Activated CD4-positive, alpha-beta memory T cell treated with anti-CD3 and anti-CD28 coated beads for 36 hours (primary cell): ENCODE results near the gene TNC. TPM values are rescaled to one million over a fixed set of nuclear protein-coding genes. Genes with fewer than 3 reads are reported as not detected.

Experiments
- CTCF ChIA-PET: fragments of 350-600 bp; sonication (Branson Sonifier 250); formaldehyde crosslinking; loops from one replicate; lab custom pipeline; 2021; ENCODE audit warnings: antibody characterized with exemption, inconsistent platforms; lab: Charles Lee
- POLR2A ChIA-PET: fragments of 350-600 bp; sonication (Branson Sonifier 250); formaldehyde crosslinking; loops from one replicate; lab custom pipeline; 2021; ENCODE audit warnings: antibody characterized with exemption; lab: Charles Lee
- DNase-seq: peaks from one replicate; pipeline ENCODE4 v3.0.0-alpha.2; 2020
- H3K27ac Mint-ChIP-seq: one replicate; pipeline ENCODE4 v1.8.0; 2021; ENCODE audit warnings: mixed read lengths
- H3K27me3 Mint-ChIP-seq: one replicate; pipeline ENCODE4 v1.8.0; 2021; ENCODE audit warnings: mixed read lengths
- H3K36me3 Mint-ChIP-seq: one replicate; pipeline ENCODE4 v1.8.0; 2021; ENCODE audit warnings: mixed read lengths
- H3K4me1 Mint-ChIP-seq: one replicate; pipeline ENCODE4 v1.8.0; 2021; ENCODE audit warnings: low read depth, mixed read lengths
- H3K4me3 Mint-ChIP-seq: one replicate; pipeline ENCODE4 v1.8.0; 2021; ENCODE audit warnings: mild to moderate bottlenecking, mixed read lengths
- H3K9me3 Mint-ChIP-seq: one replicate; pipeline ENCODE4 v1.8.0; 2021; ENCODE audit warnings: mixed read lengths
- intact Hi-C: fragments of 100-400 bp; cut with micrococcal nuclease; formaldehyde crosslinking; loops from one replicate; pipeline ENCODE4 v1.15.1; 2023
- total RNA-seq, 2 experiments: library from RNA; stranded (reverse); gene quantifications; one replicate each; pipeline ENCODE4 v1.2.3, GENCODE V29; 2021

The TNC gene
- total RNA-seq, 2 experiments from 2014 or later, result 0.52 to 1.2 TPM

- POLR2A ChIA-PET, result no interaction called here
- no peak for DNase-seq
- intact Hi-C loops, result no loop called here
- Mint-ChIP-seq H3K9me3 (no peaks in the 10 kb centered on the region), H3K36me3 (no peaks in the 10 kb centered on the region), H3K4me3 (no peak overlapping the region), H3K4me1 (no peaks in the 10 kb centered on the region), H3K27me3 (no peaks in the 10 kb centered on the region), H3K27ac (no peak overlapping the region)
- CTCF ChIA-PET, result interaction anchor here (0.6 kb wide), 1 partner anchor 498 kb away, joined by 3 read pairs; no protein-coding TSS in a partner anchor
Observed at GRCh38 chr9:115086886-115087285, 31.1 kb downstream of the TNC start.

- no peaks in the 10 kb centered on the region for H3K9me3 Mint-ChIP-seq
- no peaks in the 10 kb centered on the region for H3K36me3 Mint-ChIP-seq
- no peak overlapping the region for H3K4me3 Mint-ChIP-seq
- no peak for DNase-seq
- no peak overlapping the region for H3K27ac Mint-ChIP-seq
- no peaks in the 10 kb centered on the region for H3K27me3 Mint-ChIP-seq
- ChIA-PET POLR2A (no interaction called here), CTCF (interaction anchor here (0.6 kb wide), 1 partner anchor 499 kb away, joined by 3 read pairs; no protein-coding TSS in a partner anchor)
- intact Hi-C loops, result no loop called here
- no peaks in the 10 kb centered on the region for H3K4me1 Mint-ChIP-seq
Observed at GRCh38 chr9:115086461-115086860, 31.5 kb downstream of the TNC start.

- DNase-seq, result no peak
- Mint-ChIP-seq H3K4me1 (no peaks in the 10 kb centered on the region), H3K9me3 (no peaks in the 10 kb centered on the region), H3K4me3 (no peak overlapping the region), H3K36me3 (no peaks in the 10 kb centered on the region), H3K27me3 (no peaks in the 10 kb centered on the region), H3K27ac (no peak overlapping the region)
- intact Hi-C loops, result no loop called here
- ChIA-PET POLR2A (no interaction called here), CTCF (no interaction called here)
Observed at GRCh38 chr9:115085773-115086377, 32.1 kb downstream of the TNC start.

- ChIA-PET POLR2A (no interaction called here), CTCF (no interaction called here)
- Mint-ChIP-seq H3K4me1 (no peaks in the 10 kb centered on the region), H3K36me3 (no peaks in the 10 kb centered on the region), H3K9me3 (no peaks in the 10 kb centered on the region), H3K27me3 (no peaks in the 10 kb centered on the region), H3K4me3 (no peak overlapping the region), H3K27ac (no peak overlapping the region)
- no peak for DNase-seq
- intact Hi-C loops, result no loop called here
Observed at GRCh38 chr9:115084709-115085108, 33.2 kb downstream of the TNC start.

GRCh38 chr9:115084157-115084556 lies 33.8 kb downstream of the TNC start:
- Mint-ChIP-seq H3K4me1 (no peaks in the 10 kb centered on the region), H3K36me3 (no peaks in the 10 kb centered on the region), H3K27ac (no peak overlapping the region), H3K27me3 (no peaks in the 10 kb centered on the region), H3K9me3 (no peaks in the 10 kb centered on the region), H3K4me3 (no peak overlapping the region)
- CTCF ChIA-PET, result no interaction called here
- intact Hi-C loops, result no loop called here
- DNase-seq, result no peak
- POLR2A ChIA-PET, result no interaction called here

GRCh38 chr9:115080242-115080641 lies 37.7 kb downstream of the TNC start:
- ChIA-PET CTCF (no interaction called here), POLR2A (no interaction called here)
- intact Hi-C loops, result no loop called here
- Mint-ChIP-seq H3K4me1 (no peaks in the 10 kb centered on the region), H3K9me3 (no peaks in the 10 kb centered on the region), H3K27me3 (peaks cover 4% of the 10 kb centered on the region), H3K27ac (no peak overlapping the region), H3K4me3 (no peak overlapping the region), H3K36me3 (no peaks in the 10 kb centered on the region)
- no peak for DNase-seq

- CTCF ChIA-PET, result no interaction called here
- Mint-ChIP-seq H3K4me1 (no peaks in the 10 kb centered on the region), H3K9me3 (no peaks in the 10 kb centered on the region), H3K36me3 (no peaks in the 10 kb centered on the region), H3K27me3 (peaks cover 4% of the 10 kb centered on the region), H3K4me3 (no peak overlapping the region), H3K27ac (no peak overlapping the region)
- no peak for DNase-seq
- POLR2A ChIA-PET, result no interaction called here
- intact Hi-C loops, result no loop called here
Observed at GRCh38 chr9:115079156-115079555, 38.8 kb downstream of the TNC start.

GRCh38 chr9:115073456-115073855 lies 44.5 kb downstream of the TNC start:
- POLR2A ChIA-PET, result no interaction called here
- H3K4me1 Mint-ChIP-seq, result no peaks in the 10 kb centered on the region
- DNase-seq, result no peak
- no peak overlapping the region for H3K27ac Mint-ChIP-seq
- peaks cover 13% of the 10 kb centered on the region for H3K27me3 Mint-ChIP-seq
- no peaks in the 10 kb centered on the region for H3K36me3 Mint-ChIP-seq
- H3K9me3 Mint-ChIP-seq, result no peaks in the 10 kb centered on the region
- intact Hi-C loops, result no loop called here
- no peak overlapping the region for H3K4me3 Mint-ChIP-seq
- CTCF ChIA-PET, result no interaction called here

- no peak overlapping the region for H3K4me3 Mint-ChIP-seq
- no peak for DNase-seq
- no peaks in the 10 kb centered on the region for H3K9me3 Mint-ChIP-seq
- ChIA-PET CTCF (interaction anchor here (1.2 kb wide), 1 partner anchor 11 kb away, joined by 3 read pairs; no protein-coding TSS in a partner anchor), POLR2A (no interaction called here)
- H3K36me3 Mint-ChIP-seq, result no peaks in the 10 kb centered on the region
- intact Hi-C loops, result no loop called here
- H3K4me1 Mint-ChIP-seq, result no peaks in the 10 kb centered on the region
- no peak overlapping the region for H3K27ac Mint-ChIP-seq
- H3K27me3 Mint-ChIP-seq, result peaks cover 15% of the 10 kb centered on the region
Observed at GRCh38 chr9:115071176-115071575, 46.8 kb downstream of the TNC start.

- no peak for DNase-seq
- no peaks in the 10 kb centered on the region for H3K36me3 Mint-ChIP-seq
- no peaks in the 10 kb centered on the region for H3K4me1 Mint-ChIP-seq
- ChIA-PET CTCF (no interaction called here), POLR2A (no interaction called here)
- no peak overlapping the region for H3K4me3 Mint-ChIP-seq
- H3K27me3 Mint-ChIP-seq, result peaks cover 17% of the 10 kb centered on the region
- no peak overlapping the region for H3K27ac Mint-ChIP-seq
- intact Hi-C loops, result no loop called here
- H3K9me3 Mint-ChIP-seq, result no peaks in the 10 kb centered on the region
Observed at GRCh38 chr9:115069771-115070170, 48.2 kb downstream of the TNC start.

- no peak overlapping the region for H3K4me3 Mint-ChIP-seq
- DNase-seq, result no peak
- POLR2A ChIA-PET, result no interaction called here
- CTCF ChIA-PET, result no interaction called here
- H3K9me3 Mint-ChIP-seq, result no peaks in the 10 kb centered on the region
- peaks cover 17% of the 10 kb centered on the region for H3K27me3 Mint-ChIP-seq
- no peaks in the 10 kb centered on the region for H3K4me1 Mint-ChIP-seq
- intact Hi-C loops, result no loop called here
- H3K36me3 Mint-ChIP-seq, result no peaks in the 10 kb centered on the region
- no peak overlapping the region for H3K27ac Mint-ChIP-seq
Observed at GRCh38 chr9:115069302-115069701, 48.7 kb downstream of the TNC start.

GRCh38 chr9:115068031-115068430 lies 49.9 kb downstream of the TNC start:
- no peaks in the 10 kb centered on the region for H3K4me1 Mint-ChIP-seq
- H3K9me3 Mint-ChIP-seq, result no peaks in the 10 kb centered on the region
- intact Hi-C loops, result no loop called here
- no peak overlapping the region for H3K27ac Mint-ChIP-seq
- no peak overlapping the region for H3K4me3 Mint-ChIP-seq
- no peak for DNase-seq
- CTCF ChIA-PET, result no interaction called here
- POLR2A ChIA-PET, result no interaction called here
- H3K27me3 Mint-ChIP-seq, result peaks cover 17% of the 10 kb centered on the region
- H3K36me3 Mint-ChIP-seq, result no peaks in the 10 kb centered on the region

- H3K4me3 Mint-ChIP-seq, result no peak overlapping the region
- no peak overlapping the region for H3K27ac Mint-ChIP-seq
- DNase-seq, result no peak
- POLR2A ChIA-PET, result no interaction called here
- H3K36me3 Mint-ChIP-seq, result no peaks in the 10 kb centered on the region
- CTCF ChIA-PET, result no interaction called here
- peaks cover 8% of the 10 kb centered on the region for H3K27me3 Mint-ChIP-seq
- intact Hi-C loops, result no loop called here
- no peaks in the 10 kb centered on the region for H3K9me3 Mint-ChIP-seq
- no peaks in the 10 kb centered on the region for H3K4me1 Mint-ChIP-seq
Observed at GRCh38 chr9:115063058-115063845, 54.7 kb downstream of the TNC start.
